Measurements from ENCODE around the gene PLXNB2.
"Not testable (repeated sequence)": the region's sequence is repeated elsewhere in the genome, so short reads cannot be mapped to it uniquely, and the experiment has no call there.

The PLXNB2 gene

GRCh38 chr22:50281384-50281760 lies 26.1 kb downstream of the PLXNB2 start:
- no peak for DNase-seq (ENCODE audit: low read depth)

DNA sequence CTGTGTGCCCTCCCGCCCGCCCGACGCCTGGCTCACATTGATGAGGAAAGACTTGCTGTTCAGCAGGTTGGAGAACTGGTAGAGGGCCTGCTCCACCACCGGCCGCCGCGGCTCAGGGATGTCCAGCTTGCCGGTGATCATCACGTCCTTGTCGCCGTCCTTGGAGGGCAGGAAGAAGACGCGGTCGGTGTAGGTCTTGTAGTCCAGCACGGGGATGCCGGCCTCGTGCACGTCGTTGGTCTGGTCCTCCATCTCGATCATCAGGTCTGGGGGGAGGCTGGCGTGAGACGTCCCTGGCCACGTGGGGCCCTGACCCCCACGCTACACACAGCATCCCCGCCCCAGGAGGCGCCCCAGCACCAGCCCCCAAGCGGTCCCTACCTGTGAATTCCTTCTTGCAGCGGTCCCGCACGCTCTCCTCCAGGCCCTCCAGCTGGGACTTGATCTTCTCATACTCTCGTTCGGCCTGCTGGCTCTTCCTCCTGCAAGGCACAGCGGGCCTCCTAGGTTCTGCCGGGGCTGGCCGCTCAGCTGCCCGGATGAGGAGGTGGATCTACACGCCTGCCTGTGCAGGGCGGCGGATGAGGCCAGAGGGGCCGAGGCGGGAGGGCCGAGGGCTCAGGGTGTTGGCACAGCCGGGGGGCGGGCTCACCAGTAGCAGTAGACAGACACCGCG lies 26.6 kb downstream of the PLXNB2 start:
- no peak for DNase-seq (ENCODE audit: low read depth)

GRCh38 chr22:50280022-50280707 lies 27.3 kb downstream of the PLXNB2 start:
- no peak for DNase-seq (ENCODE audit: low read depth)

GRCh38 chr22:50278956-50279619 lies 28.4 kb downstream of the PLXNB2 start:
- no peak for DNase-seq (ENCODE audit: low read depth)

DNA sequence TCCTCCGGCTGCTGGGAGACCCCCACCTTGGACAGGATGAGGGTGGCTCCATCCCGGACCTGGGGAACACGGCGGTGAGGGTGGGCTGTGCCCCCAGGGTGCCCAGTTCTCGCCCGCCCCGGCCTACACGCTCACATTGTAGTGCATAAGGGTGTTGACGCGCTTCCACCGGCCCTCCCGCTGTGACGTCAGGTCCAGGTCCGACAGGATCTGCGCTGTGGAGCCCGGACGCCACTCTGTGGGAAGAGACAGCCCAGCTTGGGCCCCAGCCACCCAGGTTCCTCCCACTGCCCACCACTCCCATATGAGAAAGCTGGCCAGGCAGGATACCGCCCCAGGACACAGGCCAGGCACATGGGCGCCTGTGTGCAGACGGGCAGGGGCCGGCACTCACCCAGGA lies 29.0 kb downstream of the PLXNB2 start:
- no peak for DNase-seq (ENCODE audit: low read depth)

- no peak for DNase-seq (ENCODE audit: low read depth)
Measured at GRCh38 chr22:50277761-50278160, 29.7 kb downstream of the PLXNB2 start.

- DNase-seq (ENCODE audit: low read depth): no peak
Measured at GRCh38 chr22:50276143-50276542, 31.3 kb downstream of the PLXNB2 start.

DNA sequence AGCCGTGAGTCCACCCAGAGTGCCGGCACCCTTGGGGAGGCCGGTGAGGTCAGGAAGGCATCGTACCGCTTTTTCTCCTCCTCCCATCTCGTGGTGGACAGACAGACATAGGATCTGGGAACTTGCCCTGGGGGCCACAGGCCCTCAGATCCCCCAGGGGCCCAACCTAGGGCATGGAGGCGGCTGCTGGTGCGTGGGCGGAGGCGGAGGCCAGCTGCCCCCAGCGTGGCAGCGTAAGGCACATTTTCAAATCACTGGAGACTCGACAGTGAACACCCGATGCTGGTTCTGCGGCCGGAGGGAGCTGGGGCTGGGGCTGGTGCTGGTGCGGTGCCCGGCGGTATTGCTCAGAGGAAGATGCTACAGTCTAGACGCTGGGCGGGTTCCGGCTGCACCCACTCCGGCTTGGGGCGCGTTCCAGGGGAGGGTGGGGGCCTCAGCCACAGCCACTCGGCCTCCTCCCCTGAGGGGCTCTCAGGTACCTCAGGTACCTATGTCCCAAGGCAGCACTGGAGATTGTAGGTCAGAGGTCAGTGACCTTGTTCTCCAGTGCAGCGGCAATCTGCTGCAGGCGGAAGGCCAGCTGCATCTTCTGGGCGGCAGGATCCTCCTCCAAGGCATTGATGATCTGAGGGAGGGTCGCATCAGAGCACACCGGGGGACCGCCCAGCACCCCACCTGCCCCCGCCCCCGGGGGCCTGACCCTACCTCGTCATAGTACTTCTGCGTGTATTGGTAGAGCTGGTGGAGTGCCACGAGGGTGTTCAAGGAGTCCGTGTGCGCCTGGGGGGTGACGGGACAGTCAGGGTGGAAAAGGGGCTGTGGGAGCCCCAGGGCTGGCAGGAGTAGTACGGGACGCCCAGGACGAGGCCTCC lies 32.0 kb downstream of the PLXNB2 start:
- no peak for DNase-seq (ENCODE audit: low read depth)

DNA sequence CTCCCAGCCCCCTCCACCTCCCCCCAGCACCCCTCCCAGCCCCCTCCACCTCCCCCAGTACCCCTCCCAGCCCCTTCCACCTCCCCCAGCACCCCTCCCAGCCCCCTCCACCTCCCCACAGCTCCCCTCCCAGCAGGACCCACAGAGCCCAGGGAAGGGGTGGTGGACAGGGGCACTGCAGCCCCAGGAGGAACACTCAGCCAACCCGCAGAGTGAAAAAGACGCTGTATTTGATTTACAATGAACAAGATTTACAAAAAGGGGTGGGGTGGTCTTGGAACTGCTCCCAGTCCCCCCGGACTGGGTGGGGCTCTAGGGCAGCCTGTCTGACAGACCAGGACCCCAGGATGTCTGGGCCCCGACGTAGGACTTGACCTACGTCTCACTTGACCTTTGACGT lies 32.7 kb downstream of the PLXNB2 start:
- DNase-seq (ENCODE audit: low read depth): no peak

GRCh38 chr22:50274311-50274710 lies 33.1 kb downstream of the PLXNB2 start:
- no peak for DNase-seq (ENCODE audit: low read depth)

DNA sequence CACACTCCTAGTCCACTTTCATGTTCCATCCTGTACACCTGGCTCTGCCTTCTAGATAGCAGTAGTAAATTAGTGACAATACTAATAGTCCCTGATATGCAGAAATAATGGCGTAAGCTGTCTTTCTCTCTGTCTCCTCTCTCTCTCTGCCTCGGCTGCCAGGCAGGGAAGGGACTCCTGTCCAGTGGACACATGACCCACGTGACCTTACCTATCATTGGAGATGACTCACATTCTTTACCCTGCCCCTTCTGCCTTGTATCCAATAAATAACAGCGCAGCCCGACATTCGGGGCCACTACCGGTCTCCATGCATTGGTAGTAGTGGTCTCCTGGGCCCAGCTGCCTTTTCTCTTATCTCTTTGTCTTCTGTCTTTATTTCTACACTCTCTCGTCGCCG lies 33.7 kb downstream of the PLXNB2 start:
- DNase-seq (ENCODE audit: low read depth): not testable (repeated sequence)

DNA sequence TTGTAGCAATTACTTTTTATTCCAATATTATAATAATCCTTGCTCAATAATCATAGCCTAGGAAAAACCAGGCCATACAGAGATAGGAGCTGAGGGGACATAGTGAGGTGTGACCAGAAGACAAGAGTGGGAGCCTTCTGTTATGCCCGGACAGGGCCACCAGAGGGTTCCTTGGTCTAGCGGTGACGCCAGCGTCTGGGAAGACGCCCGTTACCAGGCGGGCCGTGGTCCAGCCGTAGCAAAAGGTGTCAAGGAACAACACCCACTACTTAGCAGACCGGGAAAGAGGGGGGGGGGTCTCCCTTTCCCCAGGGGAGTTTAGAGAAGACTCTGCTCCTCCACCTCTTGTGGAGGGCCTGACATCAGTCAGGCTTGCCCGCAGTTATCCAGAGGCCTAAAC lies 34.1 kb downstream of the PLXNB2 start:
- not testable (repeated sequence) for DNase-seq (ENCODE audit: low read depth)

GRCh38 chr22:50272044-50272802 lies 35.2 kb downstream of the PLXNB2 start:
- no peak for DNase-seq (ENCODE audit: low read depth)

DNA sequence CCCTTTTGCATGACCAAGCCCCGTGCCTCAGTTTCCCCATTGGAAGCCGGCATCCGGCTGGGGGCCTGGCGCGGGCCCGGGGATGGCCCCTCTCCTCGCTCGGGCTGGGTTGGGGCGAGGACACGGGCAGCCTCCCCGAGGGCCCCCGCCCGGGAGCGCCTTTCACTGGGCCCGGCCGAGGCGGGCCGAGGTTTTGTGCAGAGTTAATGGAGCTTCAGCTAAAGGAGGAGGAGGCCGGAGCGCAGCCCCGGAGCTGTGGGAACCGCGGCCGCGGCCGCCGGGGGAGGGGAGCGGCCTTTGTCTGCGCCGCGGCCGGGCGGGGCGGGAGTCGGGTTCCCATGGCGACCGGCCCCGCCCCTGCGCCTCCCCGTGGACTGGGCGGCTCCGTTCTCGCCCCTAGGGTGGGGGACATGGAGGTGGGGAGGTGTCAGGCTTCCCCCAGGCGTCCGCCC lies 35.9 kb downstream of the PLXNB2 start:
- DNase-seq (ENCODE audit: low read depth): peak; percentile 26

DNA sequence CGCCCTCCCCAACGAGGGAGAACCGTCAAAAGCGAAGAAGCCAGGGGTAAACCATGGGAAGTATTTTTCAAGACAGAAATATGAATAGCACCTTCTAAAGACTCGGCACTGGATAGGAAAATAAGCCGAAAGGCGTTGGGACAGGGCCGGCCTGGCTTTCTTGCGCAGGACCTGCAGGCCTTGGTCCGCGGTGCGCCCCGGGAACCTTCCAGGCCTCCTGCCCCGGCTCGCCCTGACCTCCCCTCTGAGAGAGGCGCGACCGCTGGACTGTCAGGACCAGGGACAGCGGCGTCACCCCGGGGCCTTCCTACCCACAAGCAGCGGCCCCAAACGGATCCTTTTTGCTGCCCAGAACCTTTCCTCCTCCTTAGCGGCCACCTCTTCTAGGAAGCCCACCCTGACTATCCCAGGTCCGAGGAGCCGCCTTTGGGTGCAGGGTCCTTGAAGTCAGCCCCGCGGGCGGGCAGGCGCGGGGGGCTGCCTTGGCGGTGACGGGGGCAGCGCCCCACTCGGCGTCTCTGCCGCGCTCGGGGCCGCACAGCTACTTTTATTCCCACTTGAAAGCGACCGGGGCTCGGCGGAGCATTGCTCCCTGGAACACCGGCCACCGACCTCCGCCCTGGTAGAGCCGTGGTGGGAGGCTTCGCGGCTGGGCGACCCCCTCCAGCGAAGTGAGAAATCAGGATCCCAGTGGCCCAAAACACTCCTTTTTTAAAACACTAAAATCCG lies 36.6 kb downstream of the PLXNB2 start:
- DNase-seq (ENCODE audit: low read depth): peak; percentile 50

DNA sequence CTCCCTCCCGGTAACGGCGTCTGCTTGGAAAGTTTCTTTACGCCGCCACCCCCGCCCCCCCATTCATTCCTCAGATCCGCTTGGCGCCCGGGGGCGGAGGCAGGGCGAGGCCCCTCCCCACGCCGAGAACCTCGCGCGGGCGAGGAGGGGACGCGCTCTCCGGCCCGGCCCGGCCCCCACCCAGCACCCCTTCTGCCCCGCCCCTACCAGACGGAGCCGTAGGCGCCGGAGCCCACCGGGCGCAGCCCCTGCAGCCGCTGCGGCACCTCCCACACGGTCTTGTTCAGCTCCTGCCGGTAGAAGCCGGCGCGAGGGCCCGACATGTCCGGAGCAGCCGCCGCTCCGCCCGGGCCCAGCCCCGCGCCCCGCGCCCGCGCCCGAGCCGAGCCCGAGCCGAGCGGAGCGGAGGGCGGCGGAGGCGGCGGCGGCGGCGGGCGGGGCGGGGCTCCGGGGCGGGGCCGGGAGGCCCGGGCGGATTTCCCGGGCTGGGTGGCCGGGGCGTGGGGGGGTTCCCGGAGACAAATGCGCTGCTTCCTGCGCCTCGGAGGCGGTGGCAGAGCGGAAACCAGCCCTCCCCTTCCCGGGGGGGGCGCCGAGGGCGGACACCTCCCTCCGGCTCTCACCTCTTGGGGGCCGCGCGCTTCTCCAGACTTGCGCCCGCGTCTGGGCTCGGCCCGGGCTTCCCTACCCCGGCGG lies 37.3 kb downstream of the PLXNB2 start, which contains the start of gene MAPK11:
Gene MAPK11 (minus strand): TSS at position 411 of the 696 bp plus-strand sequence. CDS start 88 bp downstream, at position 323.
- DNase-seq (ENCODE audit: low read depth): peak; percentile 59

GRCh38 chr22:50269573-50269969 lies 37.9 kb downstream of the PLXNB2 start:
- DNase-seq (ENCODE audit: low read depth): no peak

DNA sequence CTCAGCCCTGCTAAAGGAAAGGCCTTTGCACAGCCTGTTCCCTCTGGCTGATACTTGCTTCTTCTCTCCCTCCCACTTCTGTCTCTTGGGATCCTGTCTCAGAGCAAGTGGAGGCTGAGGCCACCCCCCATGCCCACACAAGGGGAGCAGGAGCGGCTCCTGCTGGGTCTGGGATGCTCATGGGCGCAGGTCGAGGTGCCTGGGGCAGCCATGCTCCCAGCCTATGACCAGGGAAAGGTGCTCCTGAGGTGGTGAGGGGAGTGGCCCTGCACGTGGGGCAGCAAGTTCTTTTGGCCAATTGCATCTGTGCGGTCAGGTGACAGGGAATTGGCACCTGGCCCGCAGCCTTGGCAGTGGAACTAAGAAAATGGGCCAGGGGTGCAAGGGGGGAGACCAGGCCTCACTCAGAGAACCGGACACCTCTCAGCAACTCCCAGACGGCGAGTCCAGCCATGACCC lies 38.8 kb downstream of the PLXNB2 start:
- DNase-seq (ENCODE audit: low read depth): no peak

- peak; percentile 21 for DNase-seq (ENCODE audit: low read depth)
Measured at GRCh38 chr22:50267591-50268390, 39.7 kb downstream of the PLXNB2 start.
